ENCODE data around the gene ATP2C1.
"Not testable (repeated sequence)": the region's sequence is repeated elsewhere in the genome, so short reads cannot be mapped to it uniquely, and the experiment has no call there.

Gene ATP2C1, protein sequence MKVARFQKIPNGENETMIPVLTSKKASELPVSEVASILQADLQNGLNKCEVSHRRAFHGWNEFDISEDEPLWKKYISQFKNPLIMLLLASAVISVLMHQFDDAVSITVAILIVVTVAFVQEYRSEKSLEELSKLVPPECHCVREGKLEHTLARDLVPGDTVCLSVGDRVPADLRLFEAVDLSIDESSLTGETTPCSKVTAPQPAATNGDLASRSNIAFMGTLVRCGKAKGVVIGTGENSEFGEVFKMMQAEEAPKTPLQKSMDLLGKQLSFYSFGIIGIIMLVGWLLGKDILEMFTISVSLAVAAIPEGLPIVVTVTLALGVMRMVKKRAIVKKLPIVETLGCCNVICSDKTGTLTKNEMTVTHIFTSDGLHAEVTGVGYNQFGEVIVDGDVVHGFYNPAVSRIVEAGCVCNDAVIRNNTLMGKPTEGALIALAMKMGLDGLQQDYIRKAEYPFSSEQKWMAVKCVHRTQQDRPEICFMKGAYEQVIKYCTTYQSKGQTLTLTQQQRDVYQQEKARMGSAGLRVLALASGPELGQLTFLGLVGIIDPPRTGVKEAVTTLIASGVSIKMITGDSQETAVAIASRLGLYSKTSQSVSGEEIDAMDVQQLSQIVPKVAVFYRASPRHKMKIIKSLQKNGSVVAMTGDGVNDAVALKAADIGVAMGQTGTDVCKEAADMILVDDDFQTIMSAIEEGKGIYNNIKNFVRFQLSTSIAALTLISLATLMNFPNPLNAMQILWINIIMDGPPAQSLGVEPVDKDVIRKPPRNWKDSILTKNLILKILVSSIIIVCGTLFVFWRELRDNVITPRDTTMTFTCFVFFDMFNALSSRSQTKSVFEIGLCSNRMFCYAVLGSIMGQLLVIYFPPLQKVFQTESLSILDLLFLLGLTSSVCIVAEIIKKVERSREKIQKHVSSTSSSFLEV
- 62.1 to 102 (median 88.9) reads per million in 3 experiments for total RNA-seq

DNA sequence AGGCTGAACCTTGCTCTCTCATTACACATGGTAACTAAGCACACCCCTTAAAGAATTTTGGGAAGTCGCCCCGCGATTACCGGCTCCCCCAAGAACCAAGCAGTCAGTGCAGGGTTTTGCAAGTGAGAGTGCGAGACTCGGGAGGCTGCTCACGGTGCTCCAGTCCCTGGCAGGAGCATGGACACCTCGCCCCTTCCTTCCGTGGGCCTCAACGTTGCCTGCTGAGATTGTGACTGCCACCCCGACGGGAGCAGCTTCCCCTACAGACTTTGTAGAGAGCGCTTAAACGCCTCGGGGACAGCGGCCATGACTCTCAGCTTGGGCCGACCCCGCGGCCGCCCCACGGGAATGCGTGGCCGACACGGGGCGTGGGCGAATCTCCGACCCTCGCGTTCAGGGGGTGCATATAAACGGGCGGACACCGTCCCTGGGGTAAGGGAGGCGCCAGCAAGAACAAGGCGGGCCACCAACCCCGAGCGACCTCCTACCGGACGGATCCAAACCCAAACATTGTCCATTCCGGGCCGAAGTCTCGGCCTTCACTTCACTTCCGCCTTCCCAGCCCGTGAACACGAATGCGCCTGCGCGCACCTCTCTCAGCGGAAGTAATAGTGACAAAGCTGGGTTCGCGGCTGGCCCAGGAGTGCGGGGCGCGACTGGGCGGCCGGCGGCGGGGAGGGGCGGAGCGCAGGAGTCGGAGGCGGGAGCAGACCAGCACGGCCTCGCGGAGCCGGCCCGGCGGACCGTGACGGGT, at the start of gene ATP2C1:
Gene ATP2C1, plus strand, starts transcription at position 709 of the 754 bp plus-strand sequence. CDS start 686 bp downstream, outside the sequence.
- DNase-seq: peak; percentile 87

DNA sequence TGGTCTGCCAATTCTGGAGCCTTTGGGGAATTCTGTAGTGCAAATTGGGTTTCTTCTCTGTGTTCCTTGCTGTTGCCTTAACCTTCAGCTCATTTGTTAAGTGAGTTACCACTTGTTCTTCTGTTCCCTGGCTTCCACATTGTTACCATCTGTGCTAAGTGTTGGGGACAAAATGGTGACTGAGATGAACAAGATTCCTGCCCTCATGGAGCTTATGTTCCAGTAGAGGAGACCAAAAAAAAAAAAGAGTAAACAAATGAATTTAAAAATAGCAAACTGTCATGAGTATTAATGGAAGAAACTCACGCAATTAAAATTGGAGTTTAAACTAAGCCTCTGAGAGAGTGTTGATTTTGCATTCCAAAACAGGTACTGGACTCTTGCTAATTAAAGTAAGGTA, 49.4 kb upstream of the ATP2C1 start:
- DNase-seq: no peak

DNA sequence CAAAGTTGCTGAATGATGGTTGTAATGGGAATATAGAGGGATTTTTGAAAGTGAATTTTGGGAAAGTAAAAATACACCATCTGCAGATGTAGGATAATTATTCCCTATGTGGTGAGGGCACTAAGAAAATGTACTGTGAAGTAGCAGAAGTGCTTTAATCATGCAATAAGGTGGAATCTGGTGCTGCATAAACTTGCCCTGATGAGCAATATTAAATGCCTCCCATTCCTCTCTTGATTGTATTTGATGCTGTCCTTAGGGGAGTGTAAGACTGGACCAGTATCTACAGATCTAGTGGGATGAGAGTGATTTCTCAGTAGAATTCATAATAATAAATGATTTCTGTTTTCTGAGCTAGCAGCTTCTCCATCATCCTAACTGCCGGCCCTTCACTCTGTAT, 47.7 kb upstream of the ATP2C1 start:
- DNase-seq: no peak

DNA sequence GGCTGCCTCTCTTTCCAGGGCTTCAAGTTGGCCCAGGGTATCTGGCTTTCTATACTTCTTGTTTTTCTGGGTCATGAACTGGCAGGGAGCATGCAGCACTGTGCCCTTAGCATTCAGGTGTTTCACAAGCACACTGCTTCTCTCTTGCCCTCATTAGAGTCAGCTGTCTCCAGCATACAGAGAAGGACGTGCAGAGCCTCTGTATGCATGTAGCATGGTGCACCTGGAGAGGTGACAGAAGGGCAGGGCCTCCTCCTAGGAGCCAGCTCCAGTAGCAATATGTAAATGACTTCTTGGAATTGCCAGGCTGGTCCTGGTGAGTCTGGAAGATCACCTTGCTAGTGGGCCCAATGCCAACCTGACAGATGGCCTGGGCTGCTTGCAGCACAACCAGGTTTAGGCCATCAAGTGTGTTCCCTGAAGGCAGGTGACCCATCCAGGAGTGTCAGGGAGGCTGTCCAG, 44.8 kb upstream of the ATP2C1 start:
- DNase-seq: no peak

DNA sequence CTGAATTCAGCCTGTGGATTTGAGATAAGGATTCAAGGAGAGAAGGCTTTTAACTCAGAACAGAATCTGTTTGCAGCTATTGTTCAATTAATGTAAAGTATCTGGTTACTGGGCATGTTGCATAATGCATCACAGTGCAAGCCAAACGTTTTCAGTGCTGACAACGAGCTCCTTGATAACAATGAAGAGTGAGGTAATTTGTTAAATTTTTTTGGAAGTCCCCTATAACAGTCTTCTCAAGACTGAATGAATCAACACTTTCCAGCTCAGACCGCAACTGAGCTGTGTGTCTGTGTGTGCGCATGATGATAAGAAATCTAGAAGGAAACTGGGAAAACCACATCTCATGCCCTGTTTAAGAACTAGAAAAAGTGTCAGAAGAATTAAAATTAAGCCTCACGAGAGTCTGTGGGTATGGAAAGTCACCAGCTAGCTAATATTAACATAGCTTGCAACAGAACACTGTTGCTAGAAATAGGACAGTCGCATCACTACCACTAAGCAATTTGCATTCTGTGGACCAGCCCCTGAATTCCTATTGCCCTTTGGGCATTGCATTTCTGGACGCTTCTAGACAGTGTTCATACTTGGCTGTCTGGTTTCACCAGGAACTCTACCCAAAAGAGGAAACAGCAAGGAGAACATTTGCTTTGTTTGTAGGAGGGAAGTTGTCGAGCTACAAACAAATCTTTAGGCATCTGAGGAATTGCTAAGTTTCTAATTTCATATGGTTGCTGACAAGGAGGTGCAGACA, 43.7 kb upstream of the ATP2C1 start:
- DNase-seq: peak; percentile 24

DNA sequence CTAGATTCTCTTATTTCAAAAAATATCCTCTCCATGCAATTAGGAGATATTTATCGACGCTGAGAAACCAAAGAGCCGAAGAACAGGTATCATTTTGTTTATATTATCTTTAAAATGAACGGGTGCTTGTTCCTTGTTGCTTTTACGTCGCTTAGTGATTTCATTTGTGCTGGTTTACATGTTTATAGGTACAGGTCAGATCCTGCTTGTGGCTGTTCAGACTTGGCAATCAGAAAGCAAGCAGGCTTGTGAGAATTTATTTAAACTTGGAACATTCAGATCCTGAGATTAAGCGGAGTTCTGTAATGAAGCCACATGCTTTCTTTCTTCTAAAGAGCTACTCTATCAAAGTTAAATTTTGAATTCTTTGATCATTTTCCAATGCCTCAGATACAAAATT, 43.0 kb upstream of the ATP2C1 start:
- DNase-seq: no peak

DNA sequence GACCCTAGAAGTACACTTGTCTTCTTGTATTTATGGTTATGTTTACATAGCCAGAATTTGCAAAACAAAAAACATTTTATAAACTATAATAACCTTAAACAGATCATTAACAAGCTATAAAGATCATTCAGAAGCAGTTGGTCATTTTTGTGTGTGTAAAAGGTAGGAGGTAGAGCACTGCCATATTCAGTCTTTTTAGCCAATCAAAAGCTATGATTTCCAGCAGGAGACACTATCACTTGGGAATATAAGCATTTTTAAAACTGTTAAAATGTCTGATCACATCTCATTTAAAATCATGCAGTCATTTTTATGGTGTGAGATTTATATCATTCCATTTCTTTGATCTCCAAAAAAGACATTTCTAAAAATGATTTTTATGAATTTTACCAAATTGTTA, 42.6 kb upstream of the ATP2C1 start:
- no peak for DNase-seq

DNA sequence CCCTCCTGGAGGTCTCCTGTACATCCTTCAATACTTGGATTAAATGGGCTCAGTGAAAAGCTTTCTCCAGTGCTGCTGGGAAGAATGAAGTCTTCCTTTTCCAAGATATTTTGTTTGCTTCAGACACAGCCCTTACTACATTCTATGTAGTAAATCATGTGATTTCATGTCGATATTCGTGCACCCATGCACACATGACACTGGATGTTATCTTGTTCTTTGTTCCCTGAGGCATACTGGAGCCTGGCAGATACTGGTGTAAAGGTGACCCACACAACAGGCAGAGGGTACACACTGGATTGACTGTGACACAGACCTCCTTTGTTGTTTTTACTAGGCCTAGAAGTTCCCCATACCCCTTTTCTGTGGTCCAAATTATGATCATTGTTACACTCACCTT, 40.3 kb upstream of the ATP2C1 start:
- no peak for DNase-seq

DNA sequence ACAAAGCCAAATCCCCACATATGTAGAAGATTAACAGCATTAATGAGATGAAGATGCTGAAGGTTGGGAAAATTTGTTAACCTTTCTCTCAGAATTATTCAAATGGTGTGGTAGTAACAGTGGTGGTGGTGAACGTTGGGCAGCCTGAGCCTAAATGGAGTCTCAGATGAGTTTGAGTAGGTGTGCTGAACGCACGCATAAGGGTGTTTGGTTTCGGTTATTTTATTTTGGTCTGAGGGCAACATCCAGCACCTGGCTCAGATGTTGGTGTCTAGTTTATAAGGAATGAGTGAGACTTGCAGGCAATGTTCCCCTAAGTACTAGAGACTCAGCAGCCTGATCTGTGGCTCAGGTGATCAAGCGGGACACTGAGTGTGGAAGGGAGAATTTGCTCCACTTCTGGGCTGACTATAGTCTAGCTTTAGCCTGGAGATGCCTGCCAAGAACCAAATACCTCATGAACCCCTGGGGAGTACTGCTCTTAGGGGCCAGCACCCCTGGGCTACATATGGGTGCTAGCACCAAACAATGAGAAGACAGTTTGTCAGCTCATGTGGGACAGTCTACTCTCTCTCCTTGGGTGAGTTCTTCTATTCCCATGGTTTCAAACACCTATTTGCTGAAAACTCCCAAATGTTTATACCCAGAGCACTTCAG, 39.5 kb upstream of the ATP2C1 start:
- no peak for DNase-seq

DNA sequence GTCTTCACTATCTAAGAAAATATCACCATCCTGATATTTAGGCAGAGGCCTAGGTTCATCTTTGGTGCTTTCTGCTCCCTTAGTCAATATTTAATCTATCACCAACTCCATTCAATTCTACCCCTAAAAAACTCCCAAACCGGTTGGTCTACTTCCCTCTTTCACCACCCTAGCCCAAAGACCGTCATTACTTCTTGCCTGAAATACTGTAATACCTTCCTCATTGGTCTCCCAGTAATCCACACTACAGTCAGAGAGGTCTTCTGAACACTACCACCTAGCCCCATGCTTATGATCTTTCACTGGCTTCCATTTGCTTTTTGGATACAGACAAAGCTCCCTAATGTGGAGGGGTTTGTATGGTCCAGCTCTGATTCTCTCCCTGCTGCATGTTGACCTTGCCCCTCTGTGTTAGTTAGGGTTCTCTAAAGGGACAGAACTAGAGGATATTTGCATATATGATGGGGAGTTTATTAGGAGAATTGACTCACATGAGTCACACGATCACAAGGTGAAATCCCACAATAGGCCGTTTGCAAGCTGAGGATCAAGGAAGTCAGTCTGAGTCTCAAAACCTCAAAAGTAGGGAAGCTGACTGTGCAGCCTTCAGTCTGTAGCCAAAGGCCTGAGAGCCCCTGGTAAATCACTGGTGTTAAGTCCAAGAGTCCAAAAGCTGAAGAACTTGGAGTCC, 36.4 kb upstream of the ATP2C1 start:
- no peak for DNase-seq

DNA sequence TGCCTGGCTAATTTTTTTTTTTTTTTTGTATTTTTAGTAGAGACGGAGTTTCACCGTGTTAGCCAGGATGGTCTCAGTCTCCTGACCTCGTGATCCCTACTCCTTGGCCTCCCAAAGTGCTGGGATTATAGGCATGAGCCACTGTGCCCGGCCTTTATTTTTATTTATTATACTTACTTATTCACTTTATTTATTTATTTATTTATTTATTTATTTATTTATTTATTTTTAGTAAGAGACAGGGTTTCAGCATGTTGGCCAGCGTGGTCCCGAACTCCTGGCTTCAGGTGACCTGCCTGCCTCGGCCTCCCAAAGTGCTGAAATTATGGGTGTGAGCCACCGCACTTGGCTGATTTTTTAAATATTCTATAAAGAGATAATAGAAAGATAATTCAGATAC, 31.8 kb upstream of the ATP2C1 start:
- DNase-seq: not testable (repeated sequence)

DNA sequence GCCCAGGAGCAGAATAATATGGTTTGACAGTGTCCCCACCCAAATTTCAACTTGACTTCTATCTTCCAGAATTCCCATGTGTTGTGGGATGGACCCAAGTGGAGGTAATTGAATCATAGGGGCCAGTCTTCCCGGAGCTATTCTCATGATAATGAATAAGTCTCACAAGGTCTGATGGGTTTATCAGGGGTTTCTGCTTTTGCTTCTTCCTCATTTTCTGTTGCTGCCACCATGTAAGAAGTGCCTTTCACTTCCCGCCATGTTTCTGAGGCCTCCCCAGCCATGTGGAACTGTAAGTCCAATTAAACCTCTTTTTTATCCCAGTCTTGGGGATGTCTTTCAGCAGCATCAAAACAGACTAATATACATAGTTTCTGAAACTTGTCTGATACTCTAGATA, 28.4 kb upstream of the ATP2C1 start:
- DNase-seq: no peak

DNA sequence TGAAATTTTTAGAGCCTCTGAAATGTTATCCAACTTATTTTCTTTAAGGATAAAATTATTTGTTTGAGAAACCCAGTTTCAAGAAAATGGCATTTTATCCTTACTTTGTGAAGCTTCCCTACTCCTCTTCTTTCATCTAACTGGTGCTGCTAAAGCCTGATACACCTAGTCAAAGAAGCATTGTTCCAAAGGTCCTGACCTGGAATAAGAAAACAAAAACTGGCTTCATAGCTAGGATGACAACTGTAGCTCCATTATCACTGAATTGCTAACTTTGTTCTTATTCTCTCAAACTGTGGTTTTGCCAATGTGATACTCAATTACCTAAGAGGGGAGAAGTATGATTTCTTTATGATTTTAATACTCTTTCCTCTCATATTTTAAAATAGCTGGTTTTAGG, 27.6 kb upstream of the ATP2C1 start:
- DNase-seq: no peak

DNA sequence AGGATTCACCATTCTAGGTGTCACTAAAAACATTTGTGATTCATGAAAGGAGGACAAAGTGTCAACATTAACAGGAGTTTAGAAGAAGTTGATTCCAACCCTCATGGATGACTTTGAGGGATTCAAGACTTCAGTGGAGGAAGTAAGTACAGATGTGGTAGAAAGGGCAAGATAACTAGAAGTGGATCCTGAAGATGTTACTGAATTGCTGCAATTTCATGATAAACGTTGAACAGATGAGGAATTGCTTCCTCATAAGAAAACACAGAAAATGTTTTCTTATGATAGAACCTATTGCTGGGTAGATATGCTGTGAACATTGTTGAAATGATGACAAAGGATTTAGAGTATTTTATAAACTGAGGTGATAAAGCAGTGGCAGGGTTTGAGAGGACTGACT, 23.5 kb upstream of the ATP2C1 start:
- DNase-seq: no peak

DNA sequence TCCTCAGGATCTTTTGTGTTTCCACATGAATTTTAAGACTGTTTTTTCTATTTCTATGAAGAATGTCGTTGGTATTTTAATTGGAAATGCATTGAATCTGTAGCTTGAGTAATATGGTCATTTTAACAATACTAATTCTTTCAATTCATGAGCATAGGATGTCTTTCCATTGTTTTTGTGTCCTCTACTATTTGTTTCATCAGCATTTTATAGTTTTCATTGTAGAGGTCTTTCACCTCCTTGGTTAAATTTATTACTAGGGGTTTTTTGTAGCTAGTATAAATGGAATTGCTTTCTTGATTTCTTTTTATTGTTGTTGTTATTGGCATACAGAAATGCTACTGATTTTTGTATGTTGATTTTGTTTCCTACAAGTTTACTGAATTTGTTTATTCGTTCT, 17.3 kb upstream of the ATP2C1 start:
- DNase-seq: no peak

DNA sequence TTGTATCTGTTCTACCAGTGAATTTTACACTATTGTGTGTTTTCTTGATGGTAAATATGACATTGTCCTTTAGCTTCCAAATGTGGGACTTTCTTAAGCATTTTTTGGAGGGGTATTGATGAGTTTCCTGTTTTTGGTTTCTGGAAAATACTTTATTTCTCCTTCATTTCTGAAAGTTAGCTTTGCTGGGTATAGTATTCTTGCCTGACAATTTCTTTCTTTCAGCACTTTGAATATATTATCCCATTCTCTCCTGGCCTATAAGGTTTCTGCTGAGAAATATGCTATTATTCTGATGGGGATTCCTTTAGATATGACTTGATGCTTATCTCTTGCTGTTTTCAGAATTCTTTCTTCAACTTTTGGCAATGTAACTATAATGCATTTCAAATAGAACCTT, 15.4 kb upstream of the ATP2C1 start:
- no peak for DNase-seq

DNA sequence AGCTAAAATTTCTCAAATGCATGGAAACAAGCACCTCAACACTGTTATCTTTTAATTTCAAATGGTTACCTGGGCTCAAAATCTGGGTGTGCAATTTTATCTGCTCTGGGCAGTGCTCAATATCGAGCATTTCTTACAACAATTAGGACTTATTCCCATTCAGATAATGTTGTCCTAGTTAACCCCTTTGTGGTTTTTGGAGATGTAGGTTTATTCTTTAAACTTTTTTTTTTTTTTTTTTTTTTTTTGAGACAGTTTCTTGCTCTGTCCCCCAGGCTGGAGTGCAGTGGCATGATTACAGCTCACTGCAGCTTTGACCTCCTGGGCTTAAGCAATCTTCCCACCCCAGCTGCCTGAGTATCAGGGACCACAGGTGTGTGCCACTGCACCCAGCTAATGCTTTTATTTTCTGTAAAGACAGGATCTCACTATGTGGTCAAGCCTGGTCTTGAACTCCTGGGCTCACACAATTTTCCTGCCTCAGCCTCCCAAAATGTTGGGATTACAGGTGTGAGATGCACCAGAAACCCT, 4.4 kb upstream of the ATP2C1 start:
- DNase-seq: no peak

DNA sequence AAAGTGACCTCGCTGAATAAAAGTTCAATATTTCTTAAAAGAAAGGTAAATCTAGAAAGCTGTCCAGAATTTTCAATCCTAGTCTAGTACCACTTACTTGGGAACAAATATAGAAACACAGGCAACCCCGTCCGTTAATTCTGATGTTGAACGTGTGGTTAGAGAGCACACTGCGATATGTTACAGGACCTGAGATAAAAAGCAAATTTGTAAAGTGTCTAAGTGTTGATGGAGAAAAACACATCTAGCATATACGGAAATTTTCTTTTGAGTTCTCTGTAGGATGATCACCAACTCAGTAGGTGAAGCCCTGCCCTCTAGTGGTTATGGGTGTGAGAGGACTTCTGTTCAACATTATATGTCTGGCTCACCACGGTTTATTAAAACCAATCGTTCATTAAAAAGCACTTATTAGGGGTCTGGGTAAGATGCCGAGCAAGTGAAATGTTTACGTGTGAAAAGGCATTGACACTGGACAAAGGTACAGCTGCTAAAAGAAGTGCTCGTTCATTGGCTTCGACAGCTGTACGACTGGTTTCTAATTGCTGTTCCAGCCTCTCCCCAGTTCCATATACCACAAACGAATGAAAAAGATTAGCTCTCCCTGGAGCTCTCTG, 1.0 kb upstream of the ATP2C1 start:
- peak; percentile 71 for DNase-seq

DNA sequence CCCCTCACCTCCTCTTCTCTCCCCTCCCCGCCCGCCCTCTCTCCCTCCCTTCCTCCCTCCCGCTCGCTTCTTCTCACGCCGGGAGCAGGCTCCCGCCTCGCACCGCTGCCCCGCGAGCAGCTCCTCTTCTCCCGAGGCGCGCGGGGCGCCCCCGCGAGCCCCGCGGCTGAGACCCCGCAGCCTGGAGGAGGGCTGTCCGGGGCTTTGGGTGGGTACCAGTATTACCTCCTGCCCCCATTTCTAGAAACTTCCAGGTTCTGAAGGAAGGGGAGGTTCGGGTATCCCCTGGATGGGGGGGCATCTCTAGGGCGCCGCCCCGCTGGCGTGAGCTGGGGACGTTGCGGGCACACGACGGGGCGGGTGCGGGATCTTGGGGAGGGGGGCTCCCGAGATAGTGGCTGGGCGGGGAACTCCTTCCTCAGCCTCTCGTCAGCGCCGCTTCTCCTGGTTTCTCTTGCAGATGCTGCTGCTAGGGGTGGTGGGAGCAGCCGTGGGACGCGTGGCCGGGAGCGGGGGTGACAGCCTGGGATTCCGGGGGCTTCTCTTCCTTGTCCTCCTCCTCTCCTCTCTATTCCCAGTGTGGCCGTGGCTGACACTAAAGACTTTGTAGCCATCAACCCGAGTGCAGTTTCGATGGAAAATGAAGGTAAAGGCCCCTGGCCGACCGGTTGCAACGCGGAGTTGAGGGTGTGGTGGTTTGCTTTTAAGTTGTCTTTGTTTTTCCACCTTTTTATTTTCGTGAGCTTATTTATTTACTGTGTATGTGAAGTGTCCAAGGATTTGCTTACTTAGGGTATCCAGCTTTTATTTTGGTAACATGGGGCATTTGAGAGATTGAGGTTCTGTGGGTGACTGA, 474 bp downstream of the ATP2C1 start:
- peak; percentile 50 for DNase-seq

DNA sequence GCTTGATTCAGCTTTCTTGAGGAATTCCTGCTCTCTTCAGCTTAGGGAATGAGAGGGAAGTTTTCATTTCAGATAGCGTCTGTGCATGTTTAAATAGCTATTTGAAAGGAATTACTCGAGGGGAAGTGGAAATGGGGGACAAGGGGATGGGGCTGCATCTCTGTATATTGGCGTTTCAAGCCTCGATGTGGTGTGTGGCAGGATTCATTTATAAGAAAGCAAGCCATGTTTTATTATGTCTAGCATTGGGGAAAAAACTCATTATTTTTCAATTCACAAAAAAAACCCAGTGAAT, 1.0 kb downstream of the ATP2C1 start:
- DNase-seq: no peak

Data from central memory CD4-positive, alpha-beta T cell (primary cell).